ENCODE measurements around the gene NFKB1.

NFKB1 gene

DNA sequence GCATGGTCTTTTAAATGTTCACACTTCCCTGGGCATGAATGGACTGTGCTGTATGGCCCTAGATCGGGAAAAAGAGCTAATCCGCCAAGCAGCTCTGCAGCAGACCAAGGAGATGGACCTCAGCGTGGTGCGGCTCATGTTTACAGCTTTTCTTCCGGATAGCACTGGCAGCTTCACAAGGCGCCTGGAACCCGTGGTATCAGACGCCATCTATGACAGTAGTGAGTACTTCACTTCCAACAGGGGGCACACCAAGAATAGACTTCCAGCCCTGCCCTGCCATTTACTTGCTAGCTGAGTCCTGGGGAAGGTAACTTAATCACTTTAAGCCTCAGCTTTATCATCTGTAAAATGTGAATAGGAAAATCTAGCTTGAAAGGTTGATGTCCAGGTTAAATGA lies 77.7 kb downstream of the NFKB1 start:
- Histone ChIP-seq H3K4ac (ENCODE audit: low read depth, low read length) (no peak overlapping the region), H3K23ac (ENCODE audit: low read length) (no peak overlapping the region), H2AFZ (ENCODE audit: insufficient read depth, low read length, poor library complexity) (no peak overlapping the region), H3K18ac (ENCODE audit: low read length) (no peak overlapping the region), H2BK120ac (ENCODE audit: insufficient read depth, low read length, poor library complexity) (no peak overlapping the region), H3K9me3 (ENCODE audit: insufficient read depth, low read depth, low read length) (no peaks in the 10 kb centered on the region), H4K91ac (ENCODE audit: low read depth, low read length) (no peak overlapping the region), H3K27ac (ENCODE audit: low read depth, low read length) (no peak overlapping the region), H3K79me1 (ENCODE audit: low read length) (no peaks in the 10 kb centered on the region), H4K8ac (ENCODE audit: low read depth, low read length) (no peak overlapping the region), H2AK5ac (ENCODE audit: low read length) (no peak overlapping the region), H3K14ac (ENCODE audit: low read length) (no peak overlapping the region), H3K79me2 (ENCODE audit: control insufficient read depth, insufficient read depth, low read length, poor library complexity) (no peaks in the 10 kb centered on the region), H4K12ac (ENCODE audit: low read depth, low read length) (no peak overlapping the region), H3K27me3 (ENCODE audit: insufficient read depth, low read length) (no peaks in the 10 kb centered on the region), H3K36me3 (ENCODE audit: control insufficient read depth in 1 of 2, insufficient read depth in 2 of 2, low read length in 2 of 2) (peaks cover 4 to 7% of the 10 kb centered on the region in 2 experiments), H3K4me1 (ENCODE audit: control insufficient read depth in 1 of 2, insufficient read depth in 2 of 2, low read length in 2 of 2) (peaks cover 0 to 2% of the 10 kb centered on the region in 2 experiments), H2BK12ac (ENCODE audit: low read length) (no peak overlapping the region), H3K9ac (ENCODE audit: low read length) (no peak overlapping the region), H2BK5ac (ENCODE audit: low read depth, low read length, poor library complexity) (no peak overlapping the region), H3K4me3 (ENCODE audit: low read depth, low read length) (no peak overlapping the region), H3K4me2 (ENCODE audit: low read length) (no peak overlapping the region)
- no peak for DNase-seq
- no CpG with 5 or more reads among the region's 8 CpGs for WGBS (ENCODE audit: extremely low coverage, insufficient coverage, insufficient read length)

DNA sequence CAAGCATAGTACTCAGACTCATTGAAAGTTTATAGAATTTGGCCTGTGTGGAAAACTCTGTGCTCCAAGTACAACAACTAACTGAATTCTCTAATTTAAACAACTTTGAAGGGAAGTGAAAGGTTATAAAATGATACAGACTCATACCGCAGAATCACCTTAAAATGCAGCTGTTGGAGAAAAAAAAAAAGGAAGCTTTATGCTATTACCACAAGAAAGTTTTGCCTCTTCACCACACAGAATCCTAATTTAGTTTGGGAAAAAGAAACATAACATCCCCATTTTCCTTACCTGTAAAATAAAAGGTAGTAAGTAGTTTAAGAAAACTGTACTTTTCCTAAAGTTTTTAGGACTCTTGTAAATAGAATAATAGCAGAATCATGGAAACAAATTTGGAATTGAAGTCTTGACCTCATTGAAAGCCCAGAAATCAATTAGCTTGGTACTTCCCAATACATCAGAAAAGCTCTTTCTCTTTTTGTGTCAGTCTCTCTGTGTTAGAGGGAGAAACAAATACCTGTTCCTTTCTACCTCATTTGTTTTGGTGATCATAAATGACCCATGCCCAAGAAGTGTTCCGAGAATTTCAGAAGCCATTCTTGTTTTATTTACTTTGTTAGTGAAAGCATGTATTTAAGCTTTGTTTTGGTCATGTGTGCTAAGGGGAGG lies 78.8 kb downstream of the NFKB1 start:
- no peak overlapping the region for H3K4me3 ChIP-seq (ENCODE audit: low read depth, low read length)
- no peak overlapping the region for H2BK12ac ChIP-seq (ENCODE audit: low read length)
- H3K9me3 ChIP-seq (ENCODE audit: insufficient read depth, low read depth, low read length) = no peaks in the 10 kb centered on the region
- H3K27me3 ChIP-seq (ENCODE audit: insufficient read depth, low read length) = no peaks in the 10 kb centered on the region
- no peak overlapping the region for H3K14ac ChIP-seq (ENCODE audit: low read length)
- no peak overlapping the region for H3K9ac ChIP-seq (ENCODE audit: low read length)
- no peak overlapping the region for H2BK5ac ChIP-seq (ENCODE audit: low read depth, low read length, poor library complexity)
- no peak overlapping the region for H3K23ac ChIP-seq (ENCODE audit: low read length)
- no peak overlapping the region for H3K4ac ChIP-seq (ENCODE audit: low read depth, low read length)
- no peak overlapping the region for H4K8ac ChIP-seq (ENCODE audit: low read depth, low read length)
- no peak overlapping the region for H4K12ac ChIP-seq (ENCODE audit: low read depth, low read length)
- H3K18ac ChIP-seq (ENCODE audit: low read length) = no peak overlapping the region
- H4K91ac ChIP-seq (ENCODE audit: low read depth, low read length) = no peak overlapping the region
- no peak overlapping the region for H2AK5ac ChIP-seq (ENCODE audit: low read length)
- peaks cover 0 to 2% of the 10 kb centered on the region in 2 experiments for H3K4me1 ChIP-seq (ENCODE audit: control insufficient read depth in 1 of 2, insufficient read depth in 2 of 2, low read length in 2 of 2)
- no peaks in the 10 kb centered on the region for H3K79me1 ChIP-seq (ENCODE audit: low read length)
- no peaks in the 10 kb centered on the region for H3K79me2 ChIP-seq (ENCODE audit: control insufficient read depth, insufficient read depth, low read length, poor library complexity)
- peaks cover 6 to 9% of the 10 kb centered on the region in 2 experiments for H3K36me3 ChIP-seq (ENCODE audit: control insufficient read depth in 1 of 2, insufficient read depth in 2 of 2, low read length in 2 of 2)
- no peak overlapping the region for H3K4me2 ChIP-seq (ENCODE audit: low read length)
- H3K27ac ChIP-seq (ENCODE audit: low read depth, low read length) = no peak overlapping the region
- WGBS (ENCODE audit: extremely low coverage, insufficient coverage, insufficient read length) = no CpG with 5 or more reads among the region's 2 CpGs
- no peak overlapping the region for H2BK120ac ChIP-seq (ENCODE audit: insufficient read depth, low read length, poor library complexity)
- DNase-seq = no peak
- H2AFZ ChIP-seq (ENCODE audit: insufficient read depth, low read length, poor library complexity) = no peak overlapping the region

DNA sequence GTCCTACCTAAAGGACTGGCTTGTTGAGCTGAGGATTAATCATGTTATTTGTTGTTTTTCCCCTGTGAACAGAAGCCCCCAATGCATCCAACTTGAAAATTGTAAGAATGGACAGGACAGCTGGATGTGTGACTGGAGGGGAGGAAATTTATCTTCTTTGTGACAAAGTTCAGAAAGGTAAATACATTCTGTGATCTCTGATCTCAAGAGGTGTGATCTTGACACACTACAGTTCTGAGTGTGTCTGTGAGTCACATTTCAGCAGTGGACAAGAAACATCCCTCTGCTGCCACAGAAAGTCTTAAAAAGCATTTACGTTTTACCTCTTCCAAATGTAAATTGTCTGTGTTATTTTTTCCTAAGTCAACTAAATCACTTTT lies 79.3 kb downstream of the NFKB1 start:
- no peak overlapping the region for H2AFZ ChIP-seq (ENCODE audit: insufficient read depth, low read length, poor library complexity)
- no peak for DNase-seq
- no peak overlapping the region for H3K4ac ChIP-seq (ENCODE audit: low read depth, low read length)
- no peaks in the 10 kb centered on the region for H3K79me1 ChIP-seq (ENCODE audit: low read length)
- H4K91ac ChIP-seq (ENCODE audit: low read depth, low read length) = no peak overlapping the region
- no peak overlapping the region for H4K12ac ChIP-seq (ENCODE audit: low read depth, low read length)
- no peak overlapping the region for H3K14ac ChIP-seq (ENCODE audit: low read length)
- no peak overlapping the region for H4K8ac ChIP-seq (ENCODE audit: low read depth, low read length)
- H3K27me3 ChIP-seq (ENCODE audit: insufficient read depth, low read length) = no peaks in the 10 kb centered on the region
- no peak overlapping the region for H2BK12ac ChIP-seq (ENCODE audit: low read length)
- no peak overlapping the region for H3K4me2 ChIP-seq (ENCODE audit: low read length)
- H3K79me2 ChIP-seq (ENCODE audit: control insufficient read depth, insufficient read depth, low read length, poor library complexity) = no peaks in the 10 kb centered on the region
- no peak overlapping the region for H3K23ac ChIP-seq (ENCODE audit: low read length)
- peaks cover 7 to 10% of the 10 kb centered on the region in 2 experiments for H3K36me3 ChIP-seq (ENCODE audit: control insufficient read depth in 1 of 2, insufficient read depth in 2 of 2, low read length in 2 of 2)
- no peaks in the 10 kb centered on the region for H3K9me3 ChIP-seq (ENCODE audit: insufficient read depth, low read depth, low read length)
- peaks cover 0 to under 1% of the 10 kb centered on the region in 2 experiments for H3K4me1 ChIP-seq (ENCODE audit: control insufficient read depth in 1 of 2, insufficient read depth in 2 of 2, low read length in 2 of 2)
- no CpG with 5 or more reads among the region's 1 CpG for WGBS (ENCODE audit: extremely low coverage, insufficient coverage, insufficient read length)
- no peak overlapping the region for H2AK5ac ChIP-seq (ENCODE audit: low read length)
- H3K9ac ChIP-seq (ENCODE audit: low read length) = no peak overlapping the region
- no peak overlapping the region for H3K18ac ChIP-seq (ENCODE audit: low read length)
- no peak overlapping the region for H3K4me3 ChIP-seq (ENCODE audit: low read depth, low read length)
- no peak overlapping the region for H3K27ac ChIP-seq (ENCODE audit: low read depth, low read length)
- H2BK120ac ChIP-seq (ENCODE audit: insufficient read depth, low read length, poor library complexity) = no peak overlapping the region
- no peak overlapping the region for H2BK5ac ChIP-seq (ENCODE audit: low read depth, low read length, poor library complexity)

DNA sequence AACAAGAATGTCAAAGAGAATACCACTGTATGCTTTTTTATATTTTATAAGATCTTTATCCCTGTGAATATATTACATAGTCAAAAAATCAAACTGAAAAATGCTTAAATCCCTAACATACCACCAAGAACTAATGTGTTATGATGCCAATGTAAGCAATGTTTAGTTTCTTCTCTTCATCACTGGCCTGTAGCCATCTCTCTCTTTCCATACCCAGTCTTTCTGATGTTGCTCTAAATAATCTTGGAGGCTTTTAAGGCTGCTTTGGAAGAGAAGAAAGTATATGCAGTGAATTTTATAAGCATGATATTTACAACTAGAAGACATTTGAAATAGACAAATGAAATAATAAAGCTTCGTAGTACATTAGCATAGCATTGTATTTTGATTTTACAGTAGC lies 82.9 kb downstream of the NFKB1 start:
- H3K4ac ChIP-seq (ENCODE audit: low read depth, low read length) = no peak overlapping the region
- no peak overlapping the region for H2BK120ac ChIP-seq (ENCODE audit: insufficient read depth, low read length, poor library complexity)
- no peaks in the 10 kb centered on the region for H3K79me2 ChIP-seq (ENCODE audit: control insufficient read depth, insufficient read depth, low read length, poor library complexity)
- no peak overlapping the region for H3K27ac ChIP-seq (ENCODE audit: low read depth, low read length)
- no peak overlapping the region for H3K23ac ChIP-seq (ENCODE audit: low read length)
- H2AK5ac ChIP-seq (ENCODE audit: low read length) = no peak overlapping the region
- H3K9ac ChIP-seq (ENCODE audit: low read length) = no peak overlapping the region
- H3K18ac ChIP-seq (ENCODE audit: low read length) = no peak overlapping the region
- H3K14ac ChIP-seq (ENCODE audit: low read length) = no peak overlapping the region
- peaks cover 6 to 7% of the 10 kb centered on the region in 2 experiments for H3K36me3 ChIP-seq (ENCODE audit: control insufficient read depth in 1 of 2, insufficient read depth in 2 of 2, low read length in 2 of 2)
- no CpG with 5 or more reads among the region's 1 CpG for WGBS (ENCODE audit: extremely low coverage, insufficient coverage, insufficient read length)
- H3K4me2 ChIP-seq (ENCODE audit: low read length) = no peak overlapping the region
- H3K4me1 ChIP-seq (ENCODE audit: control insufficient read depth in 1 of 2, insufficient read depth in 2 of 2, low read length in 2 of 2) = no peaks in the 10 kb centered on the region
- H3K79me1 ChIP-seq (ENCODE audit: low read length) = no peaks in the 10 kb centered on the region
- H4K12ac ChIP-seq (ENCODE audit: low read depth, low read length) = no peak overlapping the region
- no peak overlapping the region for H2AFZ ChIP-seq (ENCODE audit: insufficient read depth, low read length, poor library complexity)
- no peaks in the 10 kb centered on the region for H3K27me3 ChIP-seq (ENCODE audit: insufficient read depth, low read length)
- no peak overlapping the region for H3K4me3 ChIP-seq (ENCODE audit: low read depth, low read length)
- no peak overlapping the region for H2BK12ac ChIP-seq (ENCODE audit: low read length)
- DNase-seq = no peak
- no peak overlapping the region for H4K8ac ChIP-seq (ENCODE audit: low read depth, low read length)
- H4K91ac ChIP-seq (ENCODE audit: low read depth, low read length) = no peak overlapping the region
- H3K9me3 ChIP-seq (ENCODE audit: insufficient read depth, low read depth, low read length) = no peaks in the 10 kb centered on the region
- no peak overlapping the region for H2BK5ac ChIP-seq (ENCODE audit: low read depth, low read length, poor library complexity)
